Hematopoietic multipotent progenitor cell treated with erythropoietin and hydrocortisone succinate and interleukin-3 and kit ligand, for 15 days (in vitro differentiated cells): ENCODE results near the gene PRDM8.

Experiments
- DNase-seq: peaks from one replicate; pipeline ENCODE4 v3.0.0-alpha.2; 2015; ENCODE audit warnings: low spot score

Gene PRDM8

DNA sequence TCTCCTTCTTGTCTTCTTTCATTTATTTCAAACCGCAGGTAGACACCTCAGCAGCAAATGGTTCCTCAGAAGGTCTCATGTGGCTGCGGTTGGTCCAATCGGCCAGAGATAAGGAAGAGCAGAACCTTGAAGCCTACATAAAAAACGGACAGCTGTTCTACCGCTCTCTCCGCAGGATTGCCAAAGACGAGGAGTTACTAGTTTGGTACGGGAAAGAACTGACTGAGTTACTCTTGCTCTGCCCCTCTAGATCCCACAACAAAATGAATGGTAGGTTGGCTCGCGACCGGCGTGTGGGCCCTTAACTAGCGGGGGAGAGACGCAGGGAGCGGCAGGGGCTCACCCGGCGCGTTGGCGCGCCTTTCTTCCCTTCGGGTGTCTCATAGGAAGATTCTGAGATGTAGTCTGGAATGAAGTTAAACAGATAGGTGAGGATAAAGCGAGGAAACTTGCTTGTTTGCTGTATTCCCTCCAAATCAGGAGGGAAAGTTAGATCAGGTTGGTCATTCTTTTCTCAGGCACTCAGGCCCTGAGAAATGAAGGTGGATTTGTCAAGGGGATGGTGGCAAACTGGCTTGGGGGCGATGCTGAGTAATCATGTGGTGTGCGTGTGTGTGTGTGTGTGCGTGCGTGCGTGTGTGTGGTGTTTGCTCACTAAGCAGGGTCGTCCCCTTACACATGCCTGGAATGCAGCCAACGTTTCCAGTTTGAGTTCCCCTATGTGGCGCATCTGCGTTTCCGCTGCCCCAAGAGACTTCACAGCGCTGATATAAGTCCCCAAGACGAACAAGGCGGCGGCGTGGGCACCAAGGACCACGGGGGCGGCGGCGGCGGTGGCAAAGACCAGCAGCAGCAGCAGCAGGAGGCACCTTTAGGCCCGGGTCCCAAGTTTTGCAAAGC, 4.2 kb downstream of the PRDM8 start:
- no peak for DNase-seq

DNA sequence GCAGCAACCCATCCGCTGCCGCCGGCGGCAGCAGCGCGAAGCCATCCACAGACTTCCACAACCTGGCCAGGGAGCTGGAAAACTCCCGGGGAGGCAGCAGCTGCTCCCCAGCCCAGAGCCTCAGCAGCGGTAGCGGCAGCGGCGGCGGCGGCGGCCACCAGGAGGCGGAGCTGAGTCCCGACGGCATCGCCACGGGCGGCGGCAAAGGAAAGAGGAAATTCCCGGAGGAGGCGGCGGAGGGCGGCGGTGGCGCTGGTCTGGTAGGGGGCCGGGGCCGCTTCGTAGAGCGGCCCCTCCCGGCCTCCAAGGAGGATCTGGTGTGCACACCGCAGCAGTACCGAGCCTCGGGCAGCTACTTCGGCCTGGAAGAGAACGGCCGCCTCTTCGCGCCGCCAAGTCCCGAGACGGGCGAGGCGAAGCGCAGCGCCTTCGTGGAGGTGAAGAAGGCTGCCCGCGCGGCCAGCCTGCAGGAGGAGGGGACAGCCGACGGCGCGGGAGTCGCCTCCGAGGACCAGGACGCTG, 4.9 kb downstream of the PRDM8 start:
- peak; percentile 10 for DNase-seq

DNA sequence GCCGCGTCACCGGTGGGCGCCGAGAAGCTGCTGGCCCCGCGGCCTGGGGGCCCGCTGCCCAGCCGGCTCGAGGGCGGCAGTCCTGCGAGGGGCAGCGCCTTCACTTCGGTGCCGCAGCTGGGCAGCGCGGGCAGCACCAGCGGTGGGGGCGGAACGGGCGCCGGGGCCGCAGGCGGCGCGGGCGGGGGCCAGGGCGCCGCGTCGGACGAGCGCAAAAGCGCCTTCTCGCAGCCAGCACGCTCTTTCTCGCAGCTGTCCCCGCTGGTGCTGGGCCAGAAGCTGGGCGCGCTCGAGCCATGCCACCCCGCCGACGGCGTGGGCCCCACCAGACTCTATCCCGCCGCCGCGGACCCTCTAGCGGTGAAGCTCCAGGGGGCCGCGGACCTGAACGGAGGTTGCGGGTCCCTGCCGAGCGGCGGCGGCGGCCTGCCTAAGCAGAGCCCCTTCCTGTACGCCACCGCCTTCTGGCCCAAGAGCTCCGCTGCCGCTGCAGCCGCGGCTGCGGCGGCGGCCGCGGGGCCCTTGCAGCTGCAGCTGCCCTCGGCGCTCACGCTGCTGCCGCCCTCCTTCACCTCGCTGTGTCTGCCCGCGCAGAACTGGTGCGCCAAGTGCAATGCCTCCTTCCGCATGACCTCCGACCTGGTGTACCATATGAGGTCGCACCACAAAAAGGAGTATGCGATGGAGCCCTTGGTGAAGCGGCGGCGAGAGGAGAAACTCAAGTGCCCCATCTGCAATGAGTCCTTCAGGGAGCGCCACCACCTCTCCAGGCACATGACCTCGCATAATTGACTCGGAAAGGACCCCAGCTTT, 5.6 kb downstream of the PRDM8 start:
- no peak for DNase-seq

DNA sequence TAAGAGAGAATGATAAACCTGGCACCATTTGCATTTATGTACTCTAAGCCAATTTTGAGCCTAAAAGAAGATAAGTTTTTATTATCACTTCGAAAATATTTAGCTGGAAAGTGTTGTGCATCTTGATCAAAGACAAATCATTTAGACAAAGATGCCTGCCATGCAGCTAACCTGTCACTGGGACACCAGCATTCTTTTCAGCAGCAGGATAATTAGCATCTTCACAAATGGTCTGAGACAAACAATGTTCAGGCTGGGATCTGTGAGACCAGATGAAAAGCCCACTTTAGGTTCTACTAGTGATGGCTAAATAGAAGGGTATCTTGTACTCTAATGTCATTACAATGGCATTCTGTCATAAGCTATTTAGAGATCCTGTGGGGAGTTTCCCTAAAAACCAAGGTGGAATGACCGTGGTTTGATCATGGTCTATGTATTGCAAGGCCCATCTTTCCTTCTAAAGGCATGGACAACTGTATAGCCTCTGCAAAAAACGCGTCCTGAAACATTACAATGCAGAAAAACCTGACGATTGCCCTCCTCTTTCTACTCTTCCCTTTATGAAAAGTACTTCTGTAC, 7.2 kb downstream of the PRDM8 start:
- no peak for DNase-seq

DNA sequence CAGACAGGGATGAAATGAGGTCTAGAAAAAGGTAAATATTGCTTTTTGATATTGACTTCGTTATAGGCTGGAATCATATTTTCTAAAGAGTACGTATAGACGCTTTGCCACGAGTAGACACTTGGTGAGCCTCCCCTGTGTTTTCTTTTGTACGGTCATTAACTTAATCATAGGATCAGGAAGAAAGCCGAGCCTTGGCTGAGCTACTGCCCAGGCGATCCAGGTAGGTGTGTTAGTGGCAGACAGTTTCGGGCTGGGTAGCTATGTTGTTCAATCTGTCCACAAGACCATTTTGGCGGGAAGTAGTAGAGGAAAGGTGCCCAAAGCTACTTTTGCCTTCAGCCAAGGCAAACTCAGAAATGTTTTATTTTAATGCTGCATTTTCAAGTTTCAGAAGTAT, 8.8 kb downstream of the PRDM8 start:
- DNase-seq = no peak

DNA sequence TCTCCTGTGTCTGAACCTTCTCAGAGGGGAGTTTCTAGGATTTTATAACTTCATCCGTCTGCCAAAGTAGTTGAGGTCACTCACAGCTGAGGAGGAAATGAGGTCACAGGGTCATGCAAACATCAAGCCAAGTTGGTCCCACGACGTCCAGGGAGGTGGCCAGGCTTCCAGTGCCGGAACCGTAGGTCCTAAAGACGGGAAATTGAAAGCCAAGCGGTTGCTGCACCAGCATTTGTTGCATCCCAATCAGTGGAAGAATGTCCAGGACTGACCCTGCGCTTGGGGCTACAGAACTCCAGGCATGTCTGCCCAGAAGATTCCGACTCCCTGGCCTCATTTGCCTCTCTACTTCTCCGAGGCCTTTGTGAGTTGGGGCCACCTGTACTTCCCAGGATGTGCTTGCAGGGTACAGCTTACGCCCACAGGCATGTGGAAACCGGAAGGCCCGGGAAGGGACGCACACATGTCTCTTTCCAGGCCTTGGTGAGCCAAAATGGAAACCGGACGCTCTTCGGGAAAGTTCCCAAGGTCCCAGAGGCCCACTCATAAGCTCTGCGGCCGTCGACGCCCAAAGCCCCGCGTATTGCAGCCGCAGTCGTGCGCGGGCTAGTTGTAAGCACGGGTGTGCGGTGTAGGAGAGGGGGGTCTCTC, 9.3 kb downstream of the PRDM8 start:
- DNase-seq = no peak

DNA sequence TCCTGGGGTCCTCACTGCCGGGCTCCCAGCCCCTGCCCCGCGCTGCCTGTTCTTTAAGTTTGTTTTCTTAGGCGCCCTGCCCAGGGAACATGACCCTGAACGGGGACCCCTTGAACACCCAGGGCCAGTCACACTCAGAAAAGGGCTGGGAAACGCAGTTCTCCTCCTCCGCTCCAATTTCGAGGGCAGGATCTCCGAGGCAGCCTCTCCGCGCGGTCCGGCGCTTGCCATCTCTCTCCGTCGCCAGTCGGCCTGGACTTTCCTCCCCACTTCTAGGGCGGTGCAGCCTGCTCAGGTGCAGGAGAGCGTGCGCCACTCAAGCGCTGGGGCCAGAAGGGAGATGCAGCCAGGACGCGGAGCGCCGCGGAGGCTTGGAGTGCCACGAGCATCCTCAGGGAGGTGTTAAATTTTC, 9.9 kb downstream of the PRDM8 start:
- no peak for DNase-seq

DNA sequence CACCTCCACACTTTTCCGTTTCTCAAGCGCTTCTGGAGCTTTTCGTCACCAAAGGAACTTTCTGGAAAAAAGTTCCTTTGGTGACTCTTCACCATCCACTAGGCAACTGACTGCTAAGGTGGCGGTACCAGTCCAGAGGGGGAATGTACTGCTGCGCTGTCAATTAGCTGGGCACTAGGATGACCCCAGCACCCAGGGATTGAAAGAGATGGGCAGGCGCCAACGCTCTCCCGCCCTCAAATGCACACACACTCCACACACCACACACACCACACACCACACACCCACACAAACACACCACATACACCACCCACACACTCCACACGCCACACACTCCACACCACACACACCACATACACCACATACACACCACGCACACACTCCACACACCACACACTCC, 10.4 kb downstream of the PRDM8 start:
- DNase-seq = no peak

DNA sequence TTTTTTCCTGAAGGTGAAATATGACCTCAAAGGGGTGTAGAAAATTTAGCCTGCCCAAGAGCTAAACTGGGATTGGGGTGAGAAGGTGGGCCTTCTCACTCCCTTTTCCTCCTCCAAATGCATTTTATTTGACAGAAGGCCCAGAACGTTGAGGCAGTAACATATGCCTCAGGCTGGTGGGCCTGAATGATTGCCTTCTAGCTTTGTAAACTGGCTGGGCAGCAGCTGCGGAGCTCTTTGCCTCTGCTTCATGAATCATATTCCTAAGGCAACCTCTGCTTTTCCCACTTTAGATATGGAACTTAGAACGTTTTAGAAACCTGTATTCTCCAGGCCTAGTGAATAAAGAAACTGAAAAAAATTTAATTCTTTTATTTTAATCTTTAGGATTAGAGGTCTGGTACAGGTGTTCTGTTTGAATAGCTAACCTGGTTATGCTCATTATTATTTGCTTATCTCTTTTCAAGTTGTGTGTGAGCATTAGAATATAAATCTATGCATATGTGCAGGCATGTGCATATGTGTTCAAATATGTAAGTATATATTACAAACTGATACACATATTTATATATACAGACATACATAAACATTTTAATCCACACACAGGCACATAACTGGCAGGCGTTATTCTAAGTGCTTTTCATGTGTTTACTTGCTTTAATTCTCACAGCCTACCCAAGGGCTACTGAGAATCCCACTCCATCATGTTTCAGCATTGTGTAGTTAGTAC, 11.5 kb downstream of the PRDM8 start:
- DNase-seq = no peak

DNA sequence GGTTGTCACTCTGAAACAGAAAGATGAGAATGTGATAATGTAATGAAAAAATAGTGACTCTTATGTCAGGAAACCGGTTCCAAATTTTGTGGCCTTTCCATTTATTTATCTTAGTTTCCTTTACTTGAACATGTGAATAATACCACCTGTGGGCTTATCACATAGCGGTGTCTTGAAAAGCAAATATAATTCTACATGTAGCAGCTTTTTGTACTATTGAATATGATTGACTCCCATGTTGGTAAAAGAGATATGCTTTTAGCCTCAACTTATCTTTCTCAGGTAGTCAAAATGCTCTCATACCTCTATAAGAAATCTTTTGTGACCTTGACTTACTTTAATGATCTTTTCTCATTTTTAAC, 12.0 kb downstream of the PRDM8 start:
- DNase-seq = no peak

DNA sequence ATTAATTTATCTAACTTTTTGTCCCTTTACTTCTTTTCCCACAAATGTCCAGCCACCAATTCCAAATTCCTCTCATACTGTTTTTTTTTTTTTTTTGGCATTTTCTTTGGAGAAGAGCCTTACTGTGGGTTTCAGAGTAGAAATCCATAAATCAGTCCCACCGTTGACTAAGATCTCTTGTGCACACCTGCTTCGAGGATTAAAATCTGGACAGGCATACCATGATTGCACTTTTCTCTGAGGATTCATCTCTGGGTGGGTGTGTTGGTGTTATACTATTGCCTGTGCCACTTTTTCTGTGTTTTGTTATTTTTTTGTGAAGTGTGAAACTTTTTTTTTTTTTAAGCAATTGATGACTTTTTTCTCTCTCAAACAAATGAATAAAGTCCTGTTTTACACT, 13.2 kb downstream of the PRDM8 start:
- no peak for DNase-seq

DNA sequence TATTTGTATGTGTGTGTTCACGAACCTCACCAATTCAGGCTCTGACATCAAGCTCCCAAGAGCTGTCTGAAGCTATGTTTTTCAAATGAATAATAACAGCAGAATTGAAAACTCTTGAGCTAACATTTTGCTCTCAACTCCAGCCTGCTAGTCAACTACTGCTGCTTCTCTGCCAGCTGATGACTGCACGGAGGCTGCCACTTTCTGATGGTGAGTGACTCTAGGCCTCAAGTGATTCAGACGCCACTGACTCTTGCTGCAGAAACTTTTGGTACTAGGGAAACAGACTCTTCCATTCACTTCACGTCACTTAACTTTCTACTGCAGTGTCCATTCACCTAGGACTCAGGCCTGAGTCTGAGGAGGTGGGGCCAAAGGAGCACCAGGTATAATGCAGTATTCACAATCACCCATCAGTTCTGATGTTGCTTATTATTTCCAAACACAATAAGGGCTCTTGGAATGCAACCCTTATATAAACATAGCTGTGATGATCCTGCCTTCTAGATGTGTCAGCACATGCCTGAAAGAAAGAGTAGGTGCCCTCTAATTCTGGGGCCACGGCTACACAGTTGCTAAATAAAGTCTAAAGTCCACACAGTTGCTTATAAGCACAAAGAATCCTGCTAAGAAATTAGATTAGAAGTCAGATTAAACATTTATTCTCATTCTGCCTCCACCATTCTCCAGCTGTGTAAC, 16.0 kb downstream of the PRDM8 start:
- DNase-seq = no peak

DNA sequence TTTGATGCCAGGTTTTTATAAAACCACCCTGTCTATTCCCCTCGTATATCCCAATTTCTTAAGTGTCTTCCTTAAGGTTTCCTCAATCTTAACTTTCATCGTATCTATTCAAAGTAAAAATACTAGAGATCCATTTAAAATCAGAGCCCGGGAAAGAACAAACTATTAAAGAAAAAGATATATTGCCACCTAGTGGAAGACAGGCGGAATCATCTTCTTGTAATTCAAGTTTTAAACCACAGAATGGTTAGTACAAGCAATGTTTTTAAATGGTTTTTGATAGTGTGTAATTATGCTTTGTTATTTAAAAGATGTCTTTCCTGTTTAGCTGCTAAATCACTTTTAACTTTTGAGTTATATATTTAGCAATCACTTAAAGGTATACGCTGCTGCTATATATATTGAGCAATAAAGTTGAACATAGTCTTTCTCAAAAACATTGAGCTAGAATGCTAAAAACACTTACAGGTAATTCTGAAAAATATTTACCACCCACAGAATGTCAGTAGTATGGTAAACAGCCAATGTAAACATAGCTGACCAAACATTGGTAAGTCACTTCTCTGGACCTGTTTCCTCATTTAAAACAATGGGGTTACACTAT, 18.2 kb downstream of the PRDM8 start:
- DNase-seq = peak; percentile 30

DNA sequence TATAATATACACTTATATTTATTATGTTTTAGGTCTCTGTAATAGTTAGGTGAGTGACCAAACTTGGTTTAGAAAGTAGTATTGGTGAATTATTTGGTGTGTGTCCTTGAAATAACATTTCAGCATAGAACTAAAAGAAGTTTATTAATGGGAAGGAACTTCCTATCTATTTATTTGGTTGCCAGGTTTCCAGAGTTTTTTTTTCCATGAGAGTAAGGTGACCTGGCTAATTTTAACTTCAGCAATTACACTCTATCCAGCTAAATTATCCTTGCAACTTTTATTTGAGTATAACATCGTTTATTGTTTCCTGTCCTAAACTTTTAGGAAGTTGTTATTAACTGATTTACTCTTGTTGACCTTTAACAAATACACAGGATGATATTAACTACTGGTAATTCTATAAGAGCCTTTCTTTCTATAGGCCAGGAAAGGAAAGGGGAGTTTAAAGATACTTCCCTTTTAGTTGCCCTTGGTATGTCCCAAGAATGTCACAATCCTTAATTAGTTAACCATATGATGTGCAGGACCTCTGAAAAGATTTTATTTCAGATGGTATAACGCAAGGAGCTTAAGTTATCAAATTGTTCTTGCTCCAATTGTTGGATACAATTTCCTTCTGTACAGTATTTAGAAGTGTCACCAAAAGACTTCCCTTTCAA, 18.9 kb downstream of the PRDM8 start:
- no peak for DNase-seq

DNA sequence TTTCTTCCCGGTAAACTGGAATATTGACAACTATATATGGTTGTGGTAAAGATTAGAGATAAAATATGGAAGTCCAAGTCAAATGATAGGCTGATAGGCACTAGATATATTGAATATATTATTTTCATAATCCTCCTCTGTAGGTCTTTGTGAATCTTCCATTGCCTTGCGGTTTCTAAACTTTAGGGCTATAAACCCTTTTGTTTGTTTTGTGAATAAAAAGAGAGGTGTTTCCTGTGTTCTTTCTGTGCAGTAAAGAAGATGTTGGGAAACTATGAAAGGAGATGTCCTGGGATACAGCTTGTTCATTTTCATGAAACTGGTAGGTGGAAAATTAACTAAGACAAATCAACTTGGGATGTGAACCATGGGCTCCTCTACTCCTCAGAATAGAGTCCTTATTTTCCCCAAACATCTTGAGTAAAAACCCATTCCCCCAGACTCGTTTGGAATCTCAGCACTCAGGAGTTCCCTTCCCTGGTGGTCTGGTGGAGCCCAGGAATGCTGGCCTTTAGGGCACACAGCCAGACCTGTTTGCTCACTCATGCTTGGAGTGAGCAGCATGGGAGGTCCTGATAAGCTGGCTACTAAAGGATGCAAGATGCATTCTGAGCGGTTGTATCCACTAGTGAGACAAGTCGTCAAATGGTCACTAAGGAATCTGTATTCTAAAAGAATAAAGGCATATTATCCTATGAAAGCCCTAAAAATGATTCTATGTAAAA, 22.2 kb downstream of the PRDM8 start:
- no peak for DNase-seq

DNA sequence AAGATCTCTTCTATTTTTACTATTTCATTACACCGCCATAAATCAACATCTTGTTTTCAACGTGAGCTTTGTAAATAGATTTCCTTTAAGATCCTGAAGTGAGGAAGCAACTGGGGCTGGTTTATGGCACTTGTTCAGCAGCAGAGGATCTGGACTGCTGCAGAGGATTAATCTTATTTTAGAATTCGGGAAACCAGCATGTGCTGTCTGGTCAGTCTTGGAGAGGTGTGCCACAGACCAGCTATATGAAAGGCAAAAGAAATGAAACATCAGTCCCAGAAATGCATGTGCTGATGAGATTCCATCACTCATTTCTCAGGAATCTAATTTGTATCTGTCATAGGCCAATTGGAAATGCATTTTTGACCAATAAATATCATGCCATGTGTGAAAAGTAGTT, 23.4 kb downstream of the PRDM8 start:
- DNase-seq = no peak

DNA sequence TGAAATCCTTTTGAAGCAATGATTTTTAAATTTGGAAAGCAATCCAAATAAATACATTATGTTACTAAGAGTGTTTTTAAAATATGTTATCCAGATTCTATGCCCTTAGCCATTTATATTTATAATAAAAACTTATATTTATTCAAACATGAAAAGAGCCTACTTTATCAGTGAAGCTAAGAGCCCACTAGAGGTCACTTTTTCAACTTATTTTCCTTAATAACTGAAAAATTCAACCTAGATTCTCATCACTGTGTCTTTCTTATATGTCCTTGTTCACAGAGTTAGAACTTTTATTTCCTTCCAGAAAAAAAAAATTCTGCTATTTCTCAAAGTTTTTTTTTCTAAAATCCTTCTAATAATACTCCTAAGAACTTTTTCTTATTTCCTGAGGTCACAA, 23.9 kb downstream of the PRDM8 start:
- peak; percentile 5 for DNase-seq

DNA sequence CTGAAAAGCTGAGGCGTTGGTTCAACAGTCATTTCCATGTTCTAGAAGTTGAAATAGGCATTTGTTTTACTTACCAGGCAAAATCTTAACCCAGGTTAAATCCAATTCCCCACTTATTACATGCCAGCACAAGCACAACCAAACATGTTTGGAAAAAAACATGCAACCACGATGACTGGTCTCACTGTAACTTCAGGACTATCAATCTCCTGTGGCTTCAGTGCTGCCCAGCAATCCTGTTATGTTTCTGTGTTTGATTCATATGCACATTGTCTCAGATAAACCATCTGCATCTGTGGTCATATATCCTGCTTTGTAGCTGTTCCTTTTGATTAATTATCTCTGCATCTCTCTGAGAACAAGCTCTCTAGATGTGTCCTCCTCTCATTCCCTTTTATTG, 28.3 kb downstream of the PRDM8 start:
- DNase-seq = no peak

DNA sequence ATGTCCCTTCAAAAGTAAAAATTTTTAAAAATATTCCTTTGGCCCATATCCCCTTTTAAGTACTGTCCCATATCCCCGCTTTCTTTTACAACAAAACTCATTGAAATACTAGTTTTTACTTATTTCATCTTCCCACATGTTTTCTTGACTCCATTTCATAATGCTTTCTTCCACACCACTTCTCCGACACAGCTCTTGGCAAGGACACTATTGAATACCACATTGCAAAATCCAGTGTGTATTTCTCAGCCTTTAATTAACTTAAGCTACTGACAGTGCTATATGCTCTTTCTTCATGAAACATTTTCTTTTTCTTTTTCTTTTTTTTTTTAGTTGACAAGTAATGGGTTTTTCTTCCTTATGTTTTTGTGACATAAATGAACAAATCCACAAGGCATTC, 28.8 kb downstream of the PRDM8 start:
- no peak for DNase-seq
